ENCODE measurements around the gene CFAP54.

DNA sequence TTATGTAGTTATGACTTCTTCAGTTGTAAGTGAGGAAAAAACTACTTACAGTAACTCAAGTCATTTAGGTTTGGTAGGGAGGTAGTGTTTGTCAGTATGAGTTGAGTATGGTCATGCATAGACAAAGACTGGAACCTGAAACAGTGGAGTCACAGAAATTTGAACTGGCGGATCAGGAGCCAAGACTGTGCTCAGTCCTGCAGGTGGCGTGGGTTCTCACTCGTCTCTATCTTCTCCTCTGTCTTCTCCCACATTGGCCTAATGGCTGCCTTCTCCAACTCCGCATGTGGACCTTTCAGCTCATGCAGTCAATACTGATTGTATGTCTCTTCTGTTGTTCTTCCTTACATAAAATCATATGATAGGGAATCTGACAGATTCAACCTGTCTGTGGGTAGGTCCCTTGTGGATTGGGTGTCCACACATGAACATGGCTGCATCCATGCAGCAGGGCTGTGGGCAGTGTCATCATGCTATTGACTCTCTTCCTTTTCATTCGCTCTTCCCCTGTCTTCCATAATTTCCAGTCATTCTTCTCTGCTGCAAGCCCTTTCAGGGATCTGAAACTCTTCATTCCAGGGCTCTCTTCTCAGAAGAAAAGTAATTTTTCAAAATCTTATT lies 338.9 kb downstream of the CFAP54 start:
- no peak for TF ChIP-seq POLR2AphosphoS5 (IDR thresholded peaks at IDR 0.05; ENCODE audit: low read depth, low read length)
- TF ChIP-seq SIN3A (IDR thresholded peaks at IDR 0.05; ENCODE audit: borderline replicate concordance, insufficient read depth, low read length) = no peak
